ENCODE measurements around the gene MKNK1. TPM values are rescaled to one million over a fixed set of nuclear protein-coding genes. Genes with fewer than 3 reads are reported as not detected.

Gene MKNK1
- total RNA-seq, 1 experiment from 2014 or later = 12.9 TPM

GRCh38 chr1:46580140-46580903, 23.7 kb downstream of the MKNK1 start:
- no peak overlapping the region for H3T11ph ChIP-seq (ENCODE audit: low read length)
- H4K8ac ChIP-seq (replicated peaks; ENCODE audit: insufficient read length, low read depth, low read length) = no peak overlapping the region
- no peak overlapping the region for H4K5ac ChIP-seq (ENCODE audit: insufficient read length, low read depth, low read length)
- no peak overlapping the region for H3K27ac ChIP-seq (ENCODE audit: insufficient read length, low read depth, low read length)
- no CpG with 5 or more reads among the region's 6 CpGs for whole genome bisulfite sequencing (ENCODE audit: extremely low coverage, insufficient read length, low lambda C conversion rate)
- no peaks in the 10 kb centered on the region for H3K9me3 ChIP-seq (ENCODE audit: control insufficient read depth, low read depth, low read length)
- Mint-ChIP-seq H3K4me3 (no peak overlapping the region), H3K36me3 (ENCODE audit: insufficient read depth in 1 of 3, low read depth in 3 of 3) (peaks cover 5 to 22% (median 5%) of the 10 kb centered on the region in 3 experiments; a peak in 6 of 7 replicates), H3K9me3 (no peaks in the 10 kb centered on the region), H3K4me1 (peaks cover 34 to 47% of the 10 kb centered on the region in 2 experiments), H3K27me3 (ENCODE audit: low read depth) (no peaks in the 10 kb centered on the region), H3K27ac (no peak overlapping the region; a peak in 1 of 7 replicates)
- no peak overlapping the region for H2BK120ac ChIP-seq (ENCODE audit: low read depth, low read length, poor library complexity, severe bottlenecking)
- H2BK5ac ChIP-seq (ENCODE audit: insufficient read length, low read length) = no peak overlapping the region
- no peak for TF ChIP-seq CTCF (conservative IDR thresholded peaks at IDR 0.05)
- H3K79me2 ChIP-seq (ENCODE audit: insufficient read depth, low read length) = no peaks in the 10 kb centered on the region
- H3K18ac ChIP-seq (ENCODE audit: insufficient read length, low read depth, low read length) = no peak overlapping the region
- no peak overlapping the region for H2BK12ac ChIP-seq (ENCODE audit: insufficient read length, low read depth, low read length)
- H3K14ac ChIP-seq (ENCODE audit: insufficient read depth, low read length) = no peak overlapping the region
- H2BK15ac ChIP-seq (ENCODE audit: low read depth, low read length) = no peak overlapping the region
- H3K4me2 ChIP-seq (ENCODE audit: insufficient read depth, insufficient read length, low read length) = no peak overlapping the region
- no peak overlapping the region for H2AFZ ChIP-seq (ENCODE audit: low read length)
- H3K4me1 ChIP-seq (ENCODE audit: insufficient read depth, low read length) = peaks cover 2% of the 10 kb centered on the region; the same call in 1 of the 2 replicates
- H3K9ac ChIP-seq (ENCODE audit: extremely low read depth, insufficient read length, low read length) = no peak overlapping the region
- H3K27me3 ChIP-seq (ENCODE audit: insufficient read depth, low read length) = no peaks in the 10 kb centered on the region
- no peak for DNase-seq
- no peak overlapping the region for H4K91ac ChIP-seq (ENCODE audit: insufficient read length, low read depth, low read length)
- H3K4ac ChIP-seq (ENCODE audit: low read depth, low read length) = no peak overlapping the region
- no peak overlapping the region for H3K23ac ChIP-seq (ENCODE audit: insufficient read length, low read depth, low read length)
- no peaks in the 10 kb centered on the region for H3K23me2 ChIP-seq (ENCODE audit: insufficient read length, low read depth, low read length, poor library complexity, severe bottlenecking)
- H2AK5ac ChIP-seq (ENCODE audit: insufficient read length, low read length) = no peak overlapping the region
- H2BK20ac ChIP-seq (ENCODE audit: low read depth, low read length, poor library complexity, severe bottlenecking) = no peak overlapping the region
- H3K56ac ChIP-seq (ENCODE audit: insufficient read length, low read depth, low read length) = no peak overlapping the region
- no peaks in the 10 kb centered on the region for H3K79me1 ChIP-seq (ENCODE audit: insufficient read depth, low read depth, low read length, poor library complexity, severe bottlenecking)
- H4K20me1 ChIP-seq (ENCODE audit: control insufficient read depth, insufficient read depth, insufficient read length) = no peaks in the 10 kb centered on the region

Measured in H9 (cell line).